SU-DHL-6 (cell line): ENCODE results near the gene MYH3.

Experiments used
- H2AFZ ChIP-seq: fragments of 200-600 bp; sonication (generic); 2 replicates; pipeline ENCODE4 v1.6.1; 2014; ENCODE audit warnings: low read depth, mild to moderate bottlenecking, moderate library complexity, mixed read lengths, antibody characterized with exemption, low read length; ENCODE audit not compliant: severe bottlenecking
- H3F3A ChIP-seq: fragments of 200-600 bp; shearing (Covaris generic); 2 replicates; pipeline ENCODE4 v1.6.0; 2016; ENCODE audit warnings: antibody characterized with exemption, mild to moderate bottlenecking; ENCODE audit not compliant: insufficient read depth
- H3K27ac ChIP-seq: fragments of 200-600 bp; sonication (generic); 2 replicates; pipeline ENCODE4 v1.5.1; 2016; ENCODE audit warnings: low read depth, mild to moderate bottlenecking, low read length, moderate library complexity, mixed read lengths
- H3K27me3 ChIP-seq: fragments of 200-600 bp; sonication (generic), shearing (Covaris generic); 2 replicates; pipeline ENCODE4 v1.6.0; 2014; ENCODE audit warnings: mild to moderate bottlenecking, low read length
- H3K36me3 ChIP-seq: fragments of 200-600 bp; sonication (generic); 2 replicates; pipeline ENCODE4 v1.6.1; 2014; ENCODE audit warnings: mild to moderate bottlenecking, low read length, mixed read lengths
- H3K4me2 ChIP-seq: fragments of 300-600, 200-600 bp; shearing (Covaris generic), sonication (generic); 2 replicates; pipeline ENCODE4 v1.6.0; 2014; ENCODE audit warnings: low read length, low read depth, mild to moderate bottlenecking; ENCODE audit not compliant: poor library complexity, severe bottlenecking
- H3K4me3 ChIP-seq: fragments of 200-600 bp; sonication (generic); 2 replicates; pipeline ENCODE4 v1.5.1; 2014; ENCODE audit warnings: antibody characterized with exemption, low read length, mild to moderate bottlenecking, mixed read lengths; ENCODE audit not compliant: insufficient read depth, poor library complexity, severe bottlenecking
- H3K79me2 ChIP-seq: fragments of 200-600 bp; sonication (generic); 2 replicates; pipeline ENCODE4 v1.6.1; 2014; ENCODE audit warnings: mild to moderate bottlenecking, low read length, moderate library complexity; ENCODE audit not compliant: insufficient read depth
- H3K9ac ChIP-seq: fragments of 200-600 bp; sonication (generic); 2 replicates; pipeline ENCODE4 v1.7.0; 2014; ENCODE audit warnings: mild to moderate bottlenecking, low read length
- H3K9me2 ChIP-seq: fragments of 200-600 bp; sonication (generic); replicated peaks from 2 replicates; pipeline ENCODE4 v1.6.1; 2014; ENCODE audit warnings: low read length; ENCODE audit not compliant: insufficient read depth
- H3K9me3 ChIP-seq: fragments of 200-600 bp; sonication (generic); 2 replicates; pipeline ENCODE4 v1.6.1; 2014; ENCODE audit warnings: low read length, mixed read lengths; ENCODE audit not compliant: insufficient read depth
- H4K20me1 ChIP-seq: fragments of 200-600 bp; sonication (generic); 2 replicates; pipeline ENCODE4 v1.6.1; 2014; ENCODE audit warnings: low read depth, mild to moderate bottlenecking, antibody characterized with exemption, low read length, moderate library complexity, mixed read lengths
- EZH2phosphoT487 ChIP-seq: fragments of 200-600 bp; sonication (generic), shearing (Covaris generic); conservative IDR thresholded peaks from 2 replicates; pipeline ENCODE4 v1.6.1; 2018; ENCODE audit warnings: mild to moderate bottlenecking, antibody characterized with exemption, low read length, moderate library complexity, mixed read lengths
- TF ChIP-seq, protein P1 (sequence below): fragments of 200-600 bp; sonication (generic); IDR thresholded peaks from one replicate; pipeline ENCODE4 v1.5.1; 2017; ENCODE audit warnings: antibody characterized with exemption, mild to moderate bottlenecking, low read length, moderate library complexity; ENCODE audit not compliant: insufficient read depth, poor library complexity, severe bottlenecking

Gene MYH3

GRCh38 chr17:10612957-10613744, 44.0 kb downstream of the MYH3 start:
- Histone ChIP-seq H3K36me3 (no peaks in the 10 kb centered on the region), H3K9ac (no peak overlapping the region), H3K27me3 (no peaks in the 10 kb centered on the region), H4K20me1 (no peaks in the 10 kb centered on the region), H3K4me2 (no peak overlapping the region), H3K27ac (no peak overlapping the region), H3K4me3 (no peak overlapping the region), H3K9me2 (no peaks in the 10 kb centered on the region), H3F3A (no peaks in the 10 kb centered on the region), H2AFZ (no peak overlapping the region), H3K9me3 (no peaks in the 10 kb centered on the region), H3K79me2 (no peaks in the 10 kb centered on the region)
- TF ChIP-seq, protein P1, sequence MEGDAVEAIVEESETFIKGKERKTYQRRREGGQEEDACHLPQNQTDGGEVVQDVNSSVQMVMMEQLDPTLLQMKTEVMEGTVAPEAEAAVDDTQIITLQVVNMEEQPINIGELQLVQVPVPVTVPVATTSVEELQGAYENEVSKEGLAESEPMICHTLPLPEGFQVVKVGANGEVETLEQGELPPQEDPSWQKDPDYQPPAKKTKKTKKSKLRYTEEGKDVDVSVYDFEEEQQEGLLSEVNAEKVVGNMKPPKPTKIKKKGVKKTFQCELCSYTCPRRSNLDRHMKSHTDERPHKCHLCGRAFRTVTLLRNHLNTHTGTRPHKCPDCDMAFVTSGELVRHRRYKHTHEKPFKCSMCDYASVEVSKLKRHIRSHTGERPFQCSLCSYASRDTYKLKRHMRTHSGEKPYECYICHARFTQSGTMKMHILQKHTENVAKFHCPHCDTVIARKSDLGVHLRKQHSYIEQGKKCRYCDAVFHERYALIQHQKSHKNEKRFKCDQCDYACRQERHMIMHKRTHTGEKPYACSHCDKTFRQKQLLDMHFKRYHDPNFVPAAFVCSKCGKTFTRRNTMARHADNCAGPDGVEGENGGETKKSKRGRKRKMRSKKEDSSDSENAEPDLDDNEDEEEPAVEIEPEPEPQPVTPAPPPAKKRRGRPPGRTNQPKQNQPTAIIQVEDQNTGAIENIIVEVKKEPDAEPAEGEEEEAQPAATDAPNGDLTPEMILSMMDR = no peak

- Histone ChIP-seq H2AFZ (no peak overlapping the region), H3K4me2 (no peak overlapping the region), H3K4me3 (no peak overlapping the region), H3K36me3 (no peaks in the 10 kb centered on the region), H3K79me2 (no peaks in the 10 kb centered on the region), H3F3A (no peaks in the 10 kb centered on the region), H3K9ac (no peak overlapping the region), H3K27me3 (no peaks in the 10 kb centered on the region), H3K27ac (no peak overlapping the region), H3K9me3 (no peaks in the 10 kb centered on the region), H4K20me1 (no peaks in the 10 kb centered on the region), H3K9me2 (no peaks in the 10 kb centered on the region)
- TF ChIP-seq, protein P1 = no peak
- TF ChIP-seq EZH2phosphoT487 = no peak
Measured at GRCh38 chr17:10610884-10611283, 46.2 kb downstream of the MYH3 start.

GRCh38 chr17:10608244-10608643, 48.9 kb downstream of the MYH3 start:
- Histone ChIP-seq H2AFZ (no peak overlapping the region), H3K4me2 (no peak overlapping the region), H3K4me3 (no peak overlapping the region), H3K27ac (no peak overlapping the region), H4K20me1 (no peaks in the 10 kb centered on the region), H3K9me3 (no peaks in the 10 kb centered on the region), H3F3A (no peaks in the 10 kb centered on the region), H3K9ac (no peak overlapping the region), H3K36me3 (no peaks in the 10 kb centered on the region), H3K27me3 (no peaks in the 10 kb centered on the region), H3K9me2 (no peaks in the 10 kb centered on the region), H3K79me2 (no peaks in the 10 kb centered on the region)
- TF ChIP-seq, protein P1 = no peak
- no peak for TF ChIP-seq EZH2phosphoT487
